ENCODE results near the gene WNT1.

The WNT1 gene

GRCh38 chr12:48988030-48988649 lies 10.0 kb downstream of the WNT1 start:
- TF ChIP-seq FOXM1 (IDR thresholded peaks at IDR 0.05; ENCODE audit: borderline replicate concordance, low read depth) (no peak), MAX (IDR thresholded peaks at IDR 0.05) (no peak), TAF1 (IDR thresholded peaks at IDR 0.05; ENCODE audit: low read depth) (no peak), TCF12 (IDR thresholded peaks at IDR 0.05; ENCODE audit: low read depth) (no peak), EGR1 (IDR thresholded peaks at IDR 0.05) (no peak), CREB1 (IDR thresholded peaks at IDR 0.05; ENCODE audit: low read depth) (no peak), YY1 (IDR thresholded peaks at IDR 0.05; ENCODE audit: low read depth) (no peak), CEBPB (IDR thresholded peaks at IDR 0.05) (no peak), ZBTB7A (IDR thresholded peaks at IDR 0.05; ENCODE audit: low read depth) (peak; percentile 54; the same call in 1 of the 2 replicates), EP300 (IDR thresholded peaks at IDR 0.05; ENCODE audit: borderline replicate concordance) (no peak), TEAD4 (IDR thresholded peaks at IDR 0.05) (no peak), RAD21 (IDR thresholded peaks at IDR 0.05; ENCODE audit: low read depth) (peak; percentile 71), NFIC (IDR thresholded peaks at IDR 0.05) (no peak)
- TF ChIP-seq, protein P1, sequence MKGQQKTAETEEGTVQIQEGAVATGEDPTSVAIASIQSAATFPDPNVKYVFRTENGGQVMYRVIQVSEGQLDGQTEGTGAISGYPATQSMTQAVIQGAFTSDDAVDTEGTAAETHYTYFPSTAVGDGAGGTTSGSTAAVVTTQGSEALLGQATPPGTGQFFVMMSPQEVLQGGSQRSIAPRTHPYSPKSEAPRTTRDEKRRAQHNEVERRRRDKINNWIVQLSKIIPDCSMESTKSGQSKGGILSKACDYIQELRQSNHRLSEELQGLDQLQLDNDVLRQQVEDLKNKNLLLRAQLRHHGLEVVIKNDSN (IDR thresholded peaks at IDR 0.05): no peak
- TF ChIP-seq, protein P2, sequence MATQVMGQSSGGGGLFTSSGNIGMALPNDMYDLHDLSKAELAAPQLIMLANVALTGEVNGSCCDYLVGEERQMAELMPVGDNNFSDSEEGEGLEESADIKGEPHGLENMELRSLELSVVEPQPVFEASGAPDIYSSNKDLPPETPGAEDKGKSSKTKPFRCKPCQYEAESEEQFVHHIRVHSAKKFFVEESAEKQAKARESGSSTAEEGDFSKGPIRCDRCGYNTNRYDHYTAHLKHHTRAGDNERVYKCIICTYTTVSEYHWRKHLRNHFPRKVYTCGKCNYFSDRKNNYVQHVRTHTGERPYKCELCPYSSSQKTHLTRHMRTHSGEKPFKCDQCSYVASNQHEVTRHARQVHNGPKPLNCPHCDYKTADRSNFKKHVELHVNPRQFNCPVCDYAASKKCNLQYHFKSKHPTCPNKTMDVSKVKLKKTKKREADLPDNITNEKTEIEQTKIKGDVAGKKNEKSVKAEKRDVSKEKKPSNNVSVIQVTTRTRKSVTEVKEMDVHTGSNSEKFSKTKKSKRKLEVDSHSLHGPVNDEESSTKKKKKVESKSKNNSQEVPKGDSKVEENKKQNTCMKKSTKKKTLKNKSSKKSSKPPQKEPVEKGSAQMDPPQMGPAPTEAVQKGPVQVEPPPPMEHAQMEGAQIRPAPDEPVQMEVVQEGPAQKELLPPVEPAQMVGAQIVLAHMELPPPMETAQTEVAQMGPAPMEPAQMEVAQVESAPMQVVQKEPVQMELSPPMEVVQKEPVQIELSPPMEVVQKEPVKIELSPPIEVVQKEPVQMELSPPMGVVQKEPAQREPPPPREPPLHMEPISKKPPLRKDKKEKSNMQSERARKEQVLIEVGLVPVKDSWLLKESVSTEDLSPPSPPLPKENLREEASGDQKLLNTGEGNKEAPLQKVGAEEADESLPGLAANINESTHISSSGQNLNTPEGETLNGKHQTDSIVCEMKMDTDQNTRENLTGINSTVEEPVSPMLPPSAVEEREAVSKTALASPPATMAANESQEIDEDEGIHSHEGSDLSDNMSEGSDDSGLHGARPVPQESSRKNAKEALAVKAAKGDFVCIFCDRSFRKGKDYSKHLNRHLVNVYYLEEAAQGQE (IDR thresholded peaks at IDR 0.05; ENCODE audit: low read depth): no peak

DNA sequence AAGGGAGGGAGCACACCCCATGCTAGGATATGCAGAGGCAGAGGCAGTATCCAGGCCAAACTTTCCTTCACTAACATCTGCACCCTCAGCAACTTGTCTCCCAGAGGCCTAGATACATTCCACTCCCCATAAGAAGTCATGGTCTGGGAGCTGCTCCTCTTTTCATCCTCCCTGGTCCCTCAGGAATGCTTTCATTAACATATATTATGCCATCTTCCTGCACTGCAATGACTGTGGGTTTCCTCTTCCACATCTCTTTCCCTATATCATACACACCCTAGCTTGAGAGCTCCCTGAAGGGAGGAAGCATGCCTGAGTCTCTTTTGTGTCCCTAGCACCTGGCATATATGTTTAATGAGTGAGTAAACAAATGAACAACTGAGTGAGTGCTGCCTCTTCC lies 12.4 kb downstream of the WNT1 start:
- no peak for TF ChIP-seq EP300 (IDR thresholded peaks at IDR 0.05; ENCODE audit: borderline replicate concordance)
- no peak for TF ChIP-seq EGR1 (IDR thresholded peaks at IDR 0.05)
- no peak for TF ChIP-seq CEBPB (IDR thresholded peaks at IDR 0.05)
- no peak for TF ChIP-seq TEAD4 (IDR thresholded peaks at IDR 0.05)
- TF ChIP-seq FOXM1 (IDR thresholded peaks at IDR 0.05; ENCODE audit: borderline replicate concordance, low read depth): no peak
- no peak for TF ChIP-seq YY1 (IDR thresholded peaks at IDR 0.05; ENCODE audit: low read depth)
- TF ChIP-seq TAF1 (IDR thresholded peaks at IDR 0.05; ENCODE audit: low read depth): no peak
- no peak for TF ChIP-seq TCF12 (IDR thresholded peaks at IDR 0.05; ENCODE audit: low read depth)
- no peak for TF ChIP-seq ZBTB7A (IDR thresholded peaks at IDR 0.05; ENCODE audit: low read depth)
- no peak for TF ChIP-seq MAX (IDR thresholded peaks at IDR 0.05)
- TF ChIP-seq NFIC (IDR thresholded peaks at IDR 0.05): no peak
- TF ChIP-seq RAD21 (IDR thresholded peaks at IDR 0.05; ENCODE audit: low read depth): no peak
- TF ChIP-seq CREB1 (IDR thresholded peaks at IDR 0.05; ENCODE audit: low read depth): no peak
- TF ChIP-seq, protein P2 (IDR thresholded peaks at IDR 0.05; ENCODE audit: low read depth): no peak
- TF ChIP-seq, protein P1 (IDR thresholded peaks at IDR 0.05): no peak

DNA sequence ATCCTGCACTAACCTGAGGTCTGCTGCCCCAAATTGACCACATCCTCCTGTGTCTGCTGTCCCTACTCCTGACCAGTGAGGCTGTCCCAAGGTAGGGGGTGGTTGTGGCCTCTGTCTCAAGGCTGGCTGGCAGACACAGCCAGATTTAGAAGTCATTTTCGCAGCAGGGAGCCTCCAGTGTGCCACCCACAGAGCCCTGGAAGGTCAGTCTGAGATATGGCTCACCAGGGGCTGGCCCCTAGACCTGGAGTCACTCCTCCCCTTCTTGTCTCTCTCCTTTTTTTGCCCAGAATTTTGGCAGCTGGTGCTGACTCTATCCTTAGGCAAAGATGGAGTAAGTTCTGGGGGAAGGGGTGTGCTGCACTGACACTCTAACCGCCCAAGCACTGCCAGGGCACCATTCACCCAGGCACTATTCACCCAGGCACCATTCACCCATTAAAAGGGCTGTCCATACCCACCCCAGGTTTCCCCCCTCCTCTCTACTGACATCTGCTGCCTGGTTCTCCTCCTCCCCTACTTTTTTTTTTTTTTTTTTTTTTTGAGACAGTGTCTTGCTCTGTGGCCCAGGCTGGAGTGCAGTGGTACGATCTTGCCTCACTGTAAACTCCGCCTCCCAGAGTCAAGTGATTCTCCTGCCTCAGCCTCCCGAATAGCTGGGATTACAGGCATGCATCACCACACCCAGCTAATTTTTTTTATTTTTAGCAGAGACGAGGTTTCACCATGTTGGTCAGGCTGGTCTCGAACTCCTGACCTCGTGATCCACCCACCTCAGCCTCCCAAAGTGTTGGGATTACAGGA lies 13.3 kb downstream of the WNT1 start:
- TF ChIP-seq TAF1 (IDR thresholded peaks at IDR 0.05; ENCODE audit: low read depth): no peak
- TF ChIP-seq, protein P2 (IDR thresholded peaks at IDR 0.05; ENCODE audit: low read depth): no peak
- TF ChIP-seq RAD21 (IDR thresholded peaks at IDR 0.05; ENCODE audit: low read depth): no peak
- TF ChIP-seq TEAD4 (IDR thresholded peaks at IDR 0.05): no peak
- TF ChIP-seq NFIC (IDR thresholded peaks at IDR 0.05): no peak
- no peak for TF ChIP-seq MAX (IDR thresholded peaks at IDR 0.05)
- no peak for TF ChIP-seq CREB1 (IDR thresholded peaks at IDR 0.05; ENCODE audit: low read depth)
- no peak for TF ChIP-seq EGR1 (IDR thresholded peaks at IDR 0.05)
- no peak for TF ChIP-seq TCF12 (IDR thresholded peaks at IDR 0.05; ENCODE audit: low read depth)
